HG02678 (cell line): ENCODE data around the gene IGFN1.
"Not testable (repeated sequence)": the region's sequence is repeated elsewhere in the genome, so short reads cannot be mapped to it uniquely, and the experiment has no call there.

Experiments
- ATAC-seq: cut with Tn5 transposase; IDR thresholded peaks from one replicate; pipeline ENCODE4 v1.9.1; 2021; ENCODE audit warnings: mild to moderate bottlenecking, moderate library complexity; ENCODE audit not compliant: unreplicated experiment

Gene IGFN1

DNA sequence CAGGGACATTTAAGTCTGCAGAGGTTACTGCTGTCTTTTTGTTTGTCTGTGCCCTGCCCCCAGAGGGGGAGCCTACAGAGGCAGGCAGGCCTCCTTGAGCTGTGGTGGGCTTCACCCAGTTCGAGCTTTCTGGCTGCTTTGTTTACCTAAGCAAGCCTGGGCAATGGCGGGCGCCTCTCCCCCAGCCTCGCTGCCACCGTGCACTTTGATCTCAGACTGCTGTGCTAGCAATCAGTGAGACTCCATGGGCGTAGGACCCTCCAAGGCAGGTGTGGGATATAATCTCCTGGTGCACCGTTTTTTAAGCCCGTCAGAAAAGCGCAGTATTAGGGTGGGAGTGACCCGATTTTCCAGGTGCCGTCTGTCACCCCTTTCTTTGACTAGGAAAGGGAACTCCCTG lies 49.0 kb downstream of the IGFN1 start:
- ATAC-seq: not testable (repeated sequence)

DNA sequence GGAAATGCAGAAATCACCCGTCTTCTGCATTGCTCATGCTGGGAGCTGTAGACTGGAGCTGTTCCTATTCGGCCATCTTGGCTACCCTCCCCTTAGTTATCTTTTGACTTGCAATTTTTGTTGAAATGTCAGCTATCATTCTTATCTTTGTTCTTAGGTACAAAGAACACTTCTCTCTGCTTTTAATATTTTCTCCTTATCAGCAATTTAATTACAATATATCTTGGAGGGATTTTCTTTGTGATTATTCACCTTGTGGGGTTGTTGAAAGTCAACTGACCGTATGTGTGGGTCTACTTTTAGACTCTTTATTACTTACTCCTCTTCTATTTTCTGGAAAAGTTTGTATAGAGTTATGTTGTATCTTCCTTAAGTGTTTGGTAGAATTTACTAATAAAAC lies 49.5 kb downstream of the IGFN1 start:
- ATAC-seq: no peak

DNA sequence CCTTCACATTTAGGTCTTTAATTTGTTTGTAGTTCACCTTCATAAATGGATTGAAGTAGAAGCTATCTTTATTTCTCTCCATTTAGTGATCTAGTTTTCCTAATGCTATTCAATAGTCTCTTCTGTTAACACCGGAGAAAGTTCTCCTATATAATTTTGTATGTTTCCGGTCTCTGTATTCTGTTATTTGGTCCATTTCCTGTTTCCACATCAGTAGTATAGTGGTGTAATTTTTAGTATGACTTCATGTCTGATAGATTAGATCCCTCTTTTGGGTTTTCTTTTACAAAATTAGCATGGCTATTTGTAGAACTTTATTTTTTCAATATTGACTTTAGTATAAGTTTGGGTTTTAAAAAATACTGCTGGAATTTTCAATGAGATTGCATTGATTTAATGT lies 51.1 kb downstream of the IGFN1 start:
- no peak for ATAC-seq

DNA sequence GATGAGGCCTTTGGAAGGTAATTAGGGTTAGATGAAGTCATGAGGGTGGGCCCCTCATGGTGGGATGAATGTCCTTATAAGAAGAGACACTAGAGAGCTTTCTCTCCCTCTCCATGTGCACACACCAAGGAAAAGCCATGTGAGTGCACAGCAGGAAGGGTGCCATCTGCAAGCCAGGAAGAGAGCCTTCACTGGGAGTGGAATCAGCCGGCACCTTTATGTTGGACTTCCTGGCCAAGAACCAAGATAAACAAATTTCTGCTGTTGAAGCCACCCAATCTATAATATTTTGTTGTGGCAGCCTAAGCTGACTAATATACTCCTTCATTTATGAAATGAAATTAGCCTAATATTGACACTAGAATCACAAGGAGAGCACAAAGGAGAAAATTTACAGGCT lies 54.5 kb downstream of the IGFN1 start:
- ATAC-seq: no peak

DNA sequence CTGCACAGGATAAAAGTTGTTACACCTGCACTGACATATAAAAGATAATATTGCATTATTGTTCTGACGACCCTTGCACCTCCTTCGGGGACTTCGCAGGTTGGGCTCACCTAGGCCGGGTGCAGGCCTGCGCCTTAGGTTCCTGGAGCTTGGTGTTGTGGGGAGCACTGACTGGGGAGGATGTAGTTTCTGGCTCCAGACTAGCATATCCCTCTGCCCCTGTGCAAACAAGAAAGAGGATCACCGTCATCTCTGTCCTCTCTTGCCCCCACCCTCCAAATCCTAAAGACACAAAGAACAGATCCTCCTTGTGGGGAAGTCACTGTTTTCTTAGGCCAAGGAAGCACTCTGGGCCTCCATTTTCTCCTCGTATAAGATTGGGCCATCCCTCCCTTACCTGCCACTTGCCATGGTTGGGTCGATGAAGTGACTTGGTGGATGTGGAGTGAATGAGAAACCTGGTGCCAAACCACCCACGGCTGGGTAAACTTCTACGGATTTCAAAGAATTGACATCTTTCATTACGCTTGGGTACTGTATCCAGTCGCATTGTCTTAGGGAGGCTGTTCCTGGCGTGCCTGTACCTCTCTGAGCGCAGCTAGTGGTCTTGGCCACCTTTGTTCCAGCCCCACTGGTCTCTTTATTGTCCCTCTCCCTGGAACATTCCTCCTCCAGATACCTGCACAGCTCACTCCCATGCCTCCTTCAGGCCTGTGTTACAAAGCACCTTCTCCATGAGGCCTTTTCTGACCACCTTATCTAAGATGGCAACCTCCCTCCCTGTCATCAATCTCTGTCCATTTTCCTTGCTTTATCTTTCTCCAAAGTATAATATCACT lies 58.3 kb downstream of the IGFN1 start:
- ATAC-seq: no peak

DNA sequence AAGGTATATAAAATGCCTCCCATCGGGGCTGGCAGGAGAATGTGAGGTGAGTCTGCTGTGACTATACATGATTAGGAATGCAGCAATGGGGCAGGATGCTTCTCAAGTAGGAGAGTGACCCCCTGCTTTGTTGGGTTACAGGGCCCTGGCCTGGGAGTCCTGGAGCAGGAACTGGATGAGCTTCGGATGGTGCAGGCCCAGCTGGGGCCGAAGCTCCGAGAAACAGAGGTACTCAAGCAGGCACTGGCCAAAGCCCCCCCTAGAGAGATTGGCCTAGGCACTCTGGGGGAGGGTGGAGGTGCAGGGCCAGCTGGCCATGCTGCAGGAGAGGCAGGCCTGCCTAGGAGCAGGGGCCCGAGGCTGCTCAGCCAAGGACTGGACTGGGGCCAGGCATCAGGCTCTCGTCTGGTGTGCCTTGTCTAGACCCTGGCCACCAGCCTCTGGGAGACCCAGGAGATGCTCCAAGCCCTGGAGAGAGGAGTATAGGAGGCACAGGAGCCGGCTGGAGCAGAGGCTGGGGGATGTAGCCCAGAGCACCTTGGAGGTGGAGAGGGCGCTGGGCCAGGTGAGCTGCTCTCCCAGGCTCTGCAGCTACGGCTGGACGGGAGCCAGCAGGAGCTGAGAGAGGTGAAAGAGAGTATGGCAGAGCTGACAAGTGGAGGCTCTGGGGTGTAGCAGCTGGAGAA lies 59.8 kb downstream of the IGFN1 start:
- no peak for ATAC-seq

DNA sequence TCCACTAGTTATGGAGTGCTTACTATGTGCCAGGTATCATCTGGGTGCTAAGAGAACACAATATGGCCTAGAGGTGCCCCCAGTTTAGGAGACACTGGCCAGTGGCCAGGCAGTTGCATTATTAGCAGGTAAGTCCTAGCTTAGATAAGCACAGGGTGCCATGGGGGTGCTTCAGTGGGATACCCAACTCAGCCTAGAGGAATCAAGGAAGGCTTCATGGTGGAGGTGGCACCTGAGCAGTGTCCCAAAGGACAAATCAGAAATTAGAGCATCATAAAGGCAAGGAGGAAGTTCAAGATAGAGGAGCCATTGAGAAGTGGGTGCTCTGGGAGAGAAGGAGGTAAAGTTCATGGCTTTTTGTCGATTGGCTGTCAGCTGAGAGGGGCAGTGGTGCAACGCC lies 60.8 kb downstream of the IGFN1 start:
- ATAC-seq: no peak

DNA sequence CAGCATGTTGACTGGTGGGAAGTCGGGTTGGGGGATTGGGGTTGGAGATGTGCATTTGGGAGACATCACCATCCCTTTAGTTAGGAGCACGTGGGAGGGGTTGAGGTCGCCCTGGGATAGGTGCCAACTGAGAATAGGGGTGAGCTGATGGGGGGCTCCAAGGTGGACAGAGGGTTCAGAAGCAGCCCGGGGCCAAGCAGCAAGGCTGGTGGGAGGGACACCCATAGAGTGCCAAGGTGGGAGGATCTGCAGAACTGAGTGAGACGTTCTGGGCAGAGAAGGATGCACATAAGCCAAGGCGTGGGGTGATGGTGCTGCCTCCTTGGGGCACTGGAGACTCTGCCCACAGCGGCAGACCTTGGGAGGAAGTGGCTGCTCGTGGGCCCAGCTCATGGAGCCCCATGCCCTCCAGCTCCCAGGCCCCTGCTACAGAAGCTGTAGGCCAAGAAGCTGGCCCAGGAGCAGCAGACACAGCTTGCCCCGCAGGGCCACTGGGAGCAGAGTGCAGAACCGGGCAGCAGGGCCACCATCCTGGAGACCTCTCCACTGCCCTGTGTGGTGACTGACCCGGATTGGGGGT lies 61.3 kb downstream of the IGFN1 start:
- no peak for ATAC-seq

DNA sequence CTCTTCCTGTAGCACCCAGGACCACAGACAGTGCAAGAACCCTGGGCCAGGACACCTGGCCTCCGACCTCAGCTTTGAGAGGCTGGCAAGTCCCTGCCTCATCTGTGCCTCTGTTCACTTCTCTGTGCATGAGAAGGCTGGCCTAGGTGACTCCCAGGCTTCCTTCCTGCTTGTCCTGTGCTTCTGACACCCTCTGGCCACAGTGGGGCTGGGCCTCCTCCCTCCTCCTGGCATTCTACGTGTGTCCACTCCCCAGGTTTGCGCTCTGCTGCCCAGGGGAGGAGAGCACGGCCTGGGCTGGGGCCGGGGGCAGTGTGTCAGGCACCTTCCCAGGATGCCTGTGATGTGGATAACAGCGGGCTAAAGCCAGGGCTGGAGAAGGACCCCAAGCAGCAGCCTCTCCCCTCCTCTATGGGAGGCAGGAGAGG lies 62.3 kb downstream of the IGFN1 start:
- ATAC-seq: no peak

DNA sequence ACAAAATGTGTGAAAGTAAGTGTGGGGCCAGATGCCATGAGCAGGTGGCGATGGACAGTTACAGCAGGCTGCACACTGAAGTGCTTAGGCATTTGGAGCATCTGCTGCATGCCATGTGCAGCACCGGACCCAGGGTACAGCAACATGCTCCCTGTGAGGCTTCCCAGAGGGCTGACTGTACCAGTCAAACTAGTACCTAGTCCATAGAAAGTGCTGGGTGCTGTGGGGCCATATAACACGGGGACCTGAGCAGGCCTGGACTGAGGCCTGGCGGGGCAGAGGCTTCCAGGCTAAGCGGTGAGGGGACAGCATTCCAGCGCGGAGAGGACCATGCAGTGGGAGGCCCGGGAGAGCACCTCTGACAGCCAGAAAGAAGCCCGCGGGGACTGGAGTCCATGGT lies 62.8 kb downstream of the IGFN1 start:
- no peak for ATAC-seq

DNA sequence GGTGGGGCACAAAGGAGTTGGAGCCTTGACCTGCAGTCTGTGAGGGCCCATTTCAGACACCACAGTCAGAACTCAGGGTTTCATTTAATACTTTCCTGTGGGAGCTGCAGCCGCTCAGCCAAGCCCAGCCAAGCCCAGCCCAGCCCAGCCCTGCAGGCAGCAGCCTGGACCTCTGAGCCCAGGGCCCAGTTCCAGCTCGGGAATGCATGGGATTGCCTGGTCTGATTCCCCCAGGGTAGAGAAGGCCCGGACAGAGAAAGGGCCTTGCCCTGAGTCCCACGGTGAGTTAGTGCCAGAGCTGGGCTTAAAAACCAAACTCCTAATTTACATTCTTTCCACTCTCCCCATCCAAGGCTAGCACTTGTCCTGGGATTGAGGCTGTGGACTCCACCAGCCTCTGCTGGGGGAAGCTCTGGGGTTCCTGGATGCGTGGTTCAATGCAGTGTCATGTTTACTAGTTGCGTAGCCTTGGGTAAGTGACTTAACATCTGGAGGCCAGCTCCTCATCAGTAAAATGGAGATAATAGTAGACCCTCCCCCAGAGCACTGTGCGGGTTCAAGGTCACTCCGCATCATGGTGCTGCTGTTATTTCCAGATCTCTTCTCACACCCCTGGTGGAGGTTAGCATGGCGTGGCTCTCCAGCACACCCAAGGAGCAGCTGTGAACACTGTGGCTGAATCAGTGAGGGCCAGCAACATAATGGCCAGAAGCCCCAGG lies 63.4 kb downstream of the IGFN1 start:
- no peak for ATAC-seq

DNA sequence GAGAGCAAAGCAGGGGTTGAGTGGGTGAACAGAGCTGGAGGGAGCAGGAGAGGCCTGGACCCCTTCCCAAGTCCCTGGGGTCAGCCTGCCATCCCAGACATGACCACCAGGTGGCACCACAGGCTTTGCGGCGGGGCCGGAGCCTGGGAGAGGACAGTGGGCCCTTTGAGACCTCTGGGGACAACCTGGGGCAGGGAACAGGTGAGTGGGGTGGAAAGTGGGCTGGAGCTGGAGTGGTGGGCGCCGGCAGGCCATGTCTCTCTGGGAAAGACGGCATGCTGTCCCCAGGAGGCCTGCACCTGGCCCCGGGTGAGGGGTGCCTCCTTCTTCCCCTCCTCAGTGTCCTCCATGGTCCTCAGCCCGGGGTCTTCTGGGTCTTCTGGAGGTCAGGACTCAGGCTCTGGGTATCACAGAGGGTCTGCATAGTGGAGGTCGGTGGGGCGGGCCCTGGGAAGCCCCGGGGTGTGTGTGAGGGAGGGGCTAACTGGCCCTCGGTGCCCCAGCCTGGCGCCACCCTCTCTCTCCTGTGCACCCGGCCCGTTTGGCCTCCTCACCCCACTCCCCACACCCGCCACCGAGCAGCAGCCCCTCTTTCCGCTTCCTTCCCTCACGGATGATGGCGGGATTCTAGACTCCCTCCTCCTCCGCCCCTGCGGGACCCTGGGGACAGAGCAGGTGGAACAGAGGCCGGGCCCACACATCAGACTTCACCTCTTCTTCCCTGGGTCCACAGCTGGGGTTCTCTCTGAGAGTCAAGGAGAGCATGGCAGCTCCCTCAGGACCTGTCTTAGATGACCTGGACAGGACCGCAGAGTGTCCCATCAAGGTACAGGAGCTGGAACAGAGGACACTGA lies 64.2 kb downstream of the IGFN1 start:
- ATAC-seq: no peak

DNA sequence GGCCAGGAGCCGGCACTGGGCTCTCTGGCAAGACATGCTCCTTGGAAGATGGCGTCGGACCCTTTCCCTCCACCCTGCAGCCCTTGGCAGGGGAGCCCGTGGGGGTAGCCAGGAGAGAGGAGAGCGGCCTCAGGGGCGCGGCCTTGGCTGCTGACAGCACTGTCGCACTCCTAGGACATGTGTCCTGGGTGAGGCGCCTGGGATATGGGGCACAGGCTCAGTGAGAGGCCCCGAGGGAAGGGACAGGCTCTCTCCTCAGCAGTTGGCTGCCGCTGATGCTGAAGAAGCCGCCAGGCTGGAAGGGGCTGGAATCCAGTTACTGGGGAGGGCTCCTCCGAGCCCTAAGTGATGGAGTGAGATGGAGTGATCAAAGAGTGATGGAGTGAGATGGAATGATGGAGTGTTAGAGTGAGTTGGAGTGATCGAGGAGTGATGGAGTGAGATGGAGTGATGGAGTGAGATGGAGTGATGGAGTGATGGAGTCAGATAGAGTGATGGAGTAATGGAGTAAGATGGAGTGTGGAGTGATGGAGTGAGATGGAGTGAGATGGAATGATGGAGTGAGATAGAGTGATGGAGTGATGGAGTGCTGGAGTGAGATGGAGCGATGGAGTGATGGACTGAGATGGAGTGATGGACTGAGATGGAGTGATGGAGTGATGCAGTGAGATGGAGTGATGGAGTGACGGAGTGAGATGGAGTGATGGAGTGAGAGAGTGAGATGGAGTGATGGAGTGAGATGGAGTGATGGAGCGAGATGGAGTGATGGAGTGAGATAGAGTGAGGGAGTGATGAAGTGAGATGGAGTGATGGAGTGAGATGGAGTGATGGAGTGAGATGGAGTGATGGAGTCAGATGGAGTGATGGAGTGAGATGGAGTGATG lies 65.1 kb downstream of the IGFN1 start:
- ATAC-seq: no peak

DNA sequence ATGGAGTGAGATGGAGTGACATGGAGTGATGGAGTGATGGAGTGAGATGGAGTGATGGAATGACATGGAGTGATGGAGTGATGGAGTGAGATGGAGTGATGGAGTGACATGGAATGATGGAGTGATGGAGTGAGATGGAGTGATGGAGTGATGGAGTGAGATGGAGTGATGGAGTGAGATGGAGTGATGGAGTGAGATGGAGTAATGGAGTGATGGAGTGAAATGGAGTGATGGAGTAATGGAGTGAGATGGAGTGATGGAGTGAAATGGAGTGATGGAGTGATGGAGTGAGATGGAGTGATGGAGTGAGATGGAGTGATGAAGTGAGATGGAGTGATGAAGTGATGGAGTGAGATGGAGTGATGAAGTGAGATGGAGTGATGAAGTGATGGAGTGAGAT lies 67.5 kb downstream of the IGFN1 start:
- not testable (repeated sequence) for ATAC-seq

DNA sequence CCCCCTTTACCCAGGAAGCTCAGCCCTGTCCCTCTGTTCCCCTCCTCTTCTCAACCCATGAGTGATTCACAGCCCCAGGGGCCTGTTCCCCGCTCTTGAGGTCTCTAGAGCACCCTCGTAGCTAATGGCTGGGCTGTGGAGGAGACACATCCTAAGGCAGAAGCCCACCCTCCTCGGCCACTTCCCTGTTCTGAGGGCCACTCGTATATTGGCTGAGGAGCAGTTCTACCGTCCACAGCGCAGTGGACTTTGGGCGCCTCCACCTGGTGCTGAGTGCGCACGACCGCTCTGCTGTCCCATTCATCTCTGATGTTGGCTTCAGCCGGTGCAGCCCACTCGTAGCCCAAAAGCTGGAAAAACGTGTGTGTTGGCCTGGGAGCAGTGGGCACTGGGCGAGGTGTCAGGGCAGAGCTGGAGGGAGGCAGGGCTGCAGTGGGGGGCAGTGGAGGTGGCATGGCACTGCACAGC lies 68.2 kb downstream of the IGFN1 start:
- no peak for ATAC-seq

DNA sequence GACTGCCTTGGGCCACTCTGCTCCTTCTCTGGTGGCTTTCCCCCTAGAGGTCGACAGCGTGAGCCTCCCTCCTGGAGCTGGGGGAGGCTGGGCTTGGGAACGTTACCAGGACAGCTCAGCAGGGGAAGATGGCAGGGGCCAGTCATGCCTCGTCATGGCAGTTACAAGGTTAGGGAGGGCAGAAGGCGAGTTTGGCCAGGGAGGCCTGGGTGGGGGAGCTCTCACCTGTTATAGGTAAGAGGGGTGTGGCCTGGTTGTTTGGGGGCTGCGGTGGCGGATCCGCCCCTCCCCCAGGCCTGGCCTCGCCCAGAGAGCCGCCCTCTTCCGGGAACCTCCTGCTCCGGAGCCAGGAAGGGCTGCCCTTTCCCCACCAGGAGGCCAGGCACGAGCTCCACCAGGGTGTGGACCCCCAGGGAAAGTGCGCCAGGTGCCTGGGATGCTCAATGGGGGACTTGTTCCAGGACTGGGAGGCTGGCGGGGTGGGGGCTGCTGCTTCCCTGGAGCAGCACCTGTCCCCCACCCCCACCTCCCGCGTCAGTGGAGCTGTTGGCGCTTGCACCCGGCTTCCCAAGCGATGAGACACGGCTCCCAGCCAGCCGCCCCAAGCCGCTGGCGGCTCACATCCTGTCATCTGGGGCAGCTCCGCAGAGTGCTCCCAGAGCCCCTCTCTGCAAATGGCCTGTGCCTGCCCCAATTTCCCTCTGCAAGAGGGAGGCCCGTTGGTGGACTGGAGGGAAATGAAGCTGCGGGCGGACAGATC lies 69.0 kb downstream of the IGFN1 start:
- no peak for ATAC-seq

DNA sequence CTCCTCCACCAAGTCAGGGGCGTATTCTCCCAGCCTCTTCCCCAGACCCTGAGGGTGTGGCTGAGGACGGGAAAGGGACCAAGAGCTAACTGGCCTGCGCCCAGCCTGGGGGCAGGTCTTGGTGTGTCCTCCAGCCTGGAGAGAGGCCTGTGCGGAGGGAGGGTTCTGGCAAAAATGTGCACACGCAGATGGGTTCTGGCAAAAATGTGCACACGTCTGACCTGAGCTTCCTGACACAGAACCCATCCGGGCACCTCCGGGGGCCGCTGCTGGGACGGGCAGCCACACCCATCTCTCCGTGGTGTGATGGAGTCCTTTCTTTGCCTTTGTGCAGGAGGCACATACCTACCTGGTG lies 69.6 kb downstream of the IGFN1 start:
- ATAC-seq: no peak

DNA sequence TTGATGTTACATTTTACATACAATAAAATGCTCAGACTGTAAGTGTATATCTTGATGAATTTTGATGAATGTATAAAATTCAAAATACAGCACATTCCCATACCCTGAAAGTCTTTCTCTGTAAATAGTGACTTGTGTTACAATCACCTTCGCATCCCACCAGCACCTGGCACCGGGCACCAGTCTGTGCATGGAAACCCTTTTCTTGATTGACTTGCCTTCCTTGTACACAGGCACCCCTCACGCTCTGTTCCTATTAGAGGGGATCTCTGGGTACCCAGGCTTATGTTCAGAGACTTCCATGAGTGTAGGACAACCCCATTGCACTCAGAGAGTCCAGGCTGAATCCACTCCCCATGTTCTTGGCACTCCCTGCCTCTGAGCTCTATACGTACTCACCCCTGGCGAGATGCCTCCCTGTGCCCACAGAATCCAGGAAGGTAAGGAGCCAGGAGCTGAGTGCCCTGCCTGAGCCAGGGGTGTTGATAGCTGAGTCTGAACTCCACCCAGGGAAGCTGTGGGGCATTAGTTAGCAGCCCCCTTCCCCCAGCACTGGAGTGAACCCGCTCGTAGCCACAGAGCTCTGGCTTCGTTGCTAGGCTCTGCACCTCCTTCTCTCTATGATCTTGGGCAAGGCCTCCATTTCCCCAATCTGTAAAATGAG lies 70.2 kb downstream of the IGFN1 start:
- ATAC-seq: no peak
